ENCODE data around the gene PPAT.

DNA sequence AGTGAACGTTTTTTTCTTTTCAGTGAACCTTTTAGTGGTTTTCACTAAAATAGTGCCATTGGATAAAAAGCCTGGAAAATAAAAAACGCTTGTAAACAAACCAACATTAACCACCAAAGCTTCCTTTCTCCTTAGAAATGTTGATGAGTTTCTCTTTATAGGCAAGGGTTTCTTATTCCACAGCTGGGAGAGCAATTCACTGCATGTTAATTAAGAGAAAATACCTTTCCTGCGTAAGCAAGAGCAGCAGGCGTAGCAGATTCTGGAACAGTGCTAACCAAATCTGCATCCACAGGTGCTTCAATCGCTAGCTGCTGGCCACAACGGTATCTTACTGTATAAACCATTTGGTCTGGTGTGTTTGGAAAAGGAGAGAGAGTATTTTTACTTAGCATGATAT, 34.9 kb downstream of the PPAT start:
- TF ChIP-seq, protein P1, sequence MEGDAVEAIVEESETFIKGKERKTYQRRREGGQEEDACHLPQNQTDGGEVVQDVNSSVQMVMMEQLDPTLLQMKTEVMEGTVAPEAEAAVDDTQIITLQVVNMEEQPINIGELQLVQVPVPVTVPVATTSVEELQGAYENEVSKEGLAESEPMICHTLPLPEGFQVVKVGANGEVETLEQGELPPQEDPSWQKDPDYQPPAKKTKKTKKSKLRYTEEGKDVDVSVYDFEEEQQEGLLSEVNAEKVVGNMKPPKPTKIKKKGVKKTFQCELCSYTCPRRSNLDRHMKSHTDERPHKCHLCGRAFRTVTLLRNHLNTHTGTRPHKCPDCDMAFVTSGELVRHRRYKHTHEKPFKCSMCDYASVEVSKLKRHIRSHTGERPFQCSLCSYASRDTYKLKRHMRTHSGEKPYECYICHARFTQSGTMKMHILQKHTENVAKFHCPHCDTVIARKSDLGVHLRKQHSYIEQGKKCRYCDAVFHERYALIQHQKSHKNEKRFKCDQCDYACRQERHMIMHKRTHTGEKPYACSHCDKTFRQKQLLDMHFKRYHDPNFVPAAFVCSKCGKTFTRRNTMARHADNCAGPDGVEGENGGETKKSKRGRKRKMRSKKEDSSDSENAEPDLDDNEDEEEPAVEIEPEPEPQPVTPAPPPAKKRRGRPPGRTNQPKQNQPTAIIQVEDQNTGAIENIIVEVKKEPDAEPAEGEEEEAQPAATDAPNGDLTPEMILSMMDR (conservative IDR thresholded peaks at IDR 0.05; ENCODE audit: low read depth, low read length), result no peak
- no peak for TF ChIP-seq EZH2 (IDR thresholded peaks at IDR 0.05; ENCODE audit: low read length, unreplicated experiment)
